Hepatocyte (in vitro differentiated cells): ENCODE measurements around the gene MMD.

ENCODE experiments used
- EZH2 ChIP-seq: fragments of 200-600 bp; sonication (generic); IDR thresholded peaks from 2 replicates; pipeline ENCODE4 v1.6.1; 2016; ENCODE audit warnings: antibody characterized with exemption, mild to moderate bottlenecking, borderline replicate concordance
- TF ChIP-seq, protein P1 (sequence below): fragments of 200-600 bp; sonication (generic); IDR thresholded peaks from 2 replicates; pipeline ENCODE4 v1.5.1; 2016; ENCODE audit warnings: antibody characterized with exemption, mild to moderate bottlenecking; ENCODE audit not compliant: poor library complexity

DNA sequence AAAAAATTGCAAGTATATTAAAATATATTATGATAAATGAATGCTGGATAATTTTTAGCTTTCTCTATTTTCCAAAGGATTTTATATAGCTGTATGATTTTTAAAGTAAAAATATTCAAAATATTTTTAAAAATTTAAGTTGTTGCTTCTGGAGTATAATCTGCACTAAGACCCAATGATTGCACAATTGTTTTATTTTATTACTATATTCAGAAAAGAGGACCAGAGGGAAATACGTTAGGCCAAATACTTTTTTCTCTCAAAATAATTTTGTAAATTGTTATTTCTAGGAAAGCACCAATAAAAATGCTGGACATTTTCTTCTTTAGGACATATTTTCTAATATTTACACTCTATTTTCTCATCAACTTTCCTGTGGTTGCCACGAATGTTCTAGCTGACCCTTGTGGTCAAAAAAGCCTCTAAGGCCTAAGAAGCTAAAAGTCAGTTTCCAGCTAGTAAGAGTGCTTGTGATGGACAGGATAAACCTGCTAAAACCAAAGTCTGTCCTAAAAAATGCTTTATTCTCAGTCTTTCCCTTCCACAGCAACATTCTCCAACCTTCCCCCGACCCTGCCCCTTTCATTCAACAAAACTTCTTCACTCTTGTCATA lies 31.2 kb downstream of the MMD start:
- TF ChIP-seq, protein P1, sequence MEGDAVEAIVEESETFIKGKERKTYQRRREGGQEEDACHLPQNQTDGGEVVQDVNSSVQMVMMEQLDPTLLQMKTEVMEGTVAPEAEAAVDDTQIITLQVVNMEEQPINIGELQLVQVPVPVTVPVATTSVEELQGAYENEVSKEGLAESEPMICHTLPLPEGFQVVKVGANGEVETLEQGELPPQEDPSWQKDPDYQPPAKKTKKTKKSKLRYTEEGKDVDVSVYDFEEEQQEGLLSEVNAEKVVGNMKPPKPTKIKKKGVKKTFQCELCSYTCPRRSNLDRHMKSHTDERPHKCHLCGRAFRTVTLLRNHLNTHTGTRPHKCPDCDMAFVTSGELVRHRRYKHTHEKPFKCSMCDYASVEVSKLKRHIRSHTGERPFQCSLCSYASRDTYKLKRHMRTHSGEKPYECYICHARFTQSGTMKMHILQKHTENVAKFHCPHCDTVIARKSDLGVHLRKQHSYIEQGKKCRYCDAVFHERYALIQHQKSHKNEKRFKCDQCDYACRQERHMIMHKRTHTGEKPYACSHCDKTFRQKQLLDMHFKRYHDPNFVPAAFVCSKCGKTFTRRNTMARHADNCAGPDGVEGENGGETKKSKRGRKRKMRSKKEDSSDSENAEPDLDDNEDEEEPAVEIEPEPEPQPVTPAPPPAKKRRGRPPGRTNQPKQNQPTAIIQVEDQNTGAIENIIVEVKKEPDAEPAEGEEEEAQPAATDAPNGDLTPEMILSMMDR: no peak
- no peak for TF ChIP-seq EZH2
